ENCODE measurements around the gene PPP6R3.

PPP6R3 gene

DNA sequence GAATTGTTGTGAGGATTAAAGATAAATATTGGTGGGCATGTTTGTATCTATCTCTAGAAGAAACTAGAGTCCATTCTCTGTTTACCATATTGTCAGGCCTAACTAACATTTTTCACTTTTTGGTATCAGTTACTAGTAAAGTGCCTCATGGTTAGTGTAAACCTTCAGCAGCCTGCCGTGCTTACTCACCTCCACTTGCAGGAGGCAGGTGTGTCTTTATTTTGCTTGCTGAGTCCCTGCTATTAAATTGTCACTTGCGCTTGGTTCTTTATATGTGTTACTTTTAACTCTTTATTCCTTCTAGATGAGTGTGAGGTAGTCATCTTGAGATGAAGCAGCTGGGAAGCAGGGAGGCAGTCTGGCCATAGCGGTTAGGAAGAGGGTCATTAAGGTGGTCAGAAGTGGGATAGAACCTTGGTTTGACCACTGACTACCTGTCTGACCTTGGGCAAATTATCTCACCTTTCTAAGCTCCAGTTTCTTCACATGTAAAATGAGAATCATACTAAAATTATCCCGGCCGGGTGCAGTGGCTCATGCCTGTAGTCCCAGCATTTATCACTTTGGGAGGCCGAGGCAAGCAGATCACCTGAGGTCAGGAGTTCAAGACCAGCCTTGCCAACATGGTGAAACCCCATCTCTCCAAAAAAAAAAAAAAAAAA is 21.2 kb downstream of the PPP6R3 start:
- in situ Hi-C loops (cut with MboI; ENCODE audit: low sequenced_read_pairs) = no loop called here

DNA sequence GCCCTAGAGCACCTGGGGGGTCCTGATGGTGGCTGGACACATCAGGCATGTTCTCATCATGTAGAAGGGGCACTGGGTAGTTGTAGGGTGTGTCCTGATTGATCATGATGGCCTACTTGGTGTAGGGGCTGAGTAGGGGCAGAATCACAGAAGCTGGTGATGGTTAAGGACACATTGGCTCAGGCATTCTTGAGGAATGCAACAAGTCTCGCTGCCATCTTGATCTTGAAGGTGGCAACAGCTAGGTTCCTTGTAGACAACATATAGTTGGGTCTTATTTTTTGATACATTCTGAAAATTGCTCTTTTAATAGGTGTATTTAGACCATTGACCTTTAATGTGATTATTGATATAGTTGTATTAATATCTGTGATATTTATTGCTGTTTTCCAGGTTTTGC is 28.1 kb downstream of the PPP6R3 start:
- in situ Hi-C loops (cut with MboI; ENCODE audit: low sequenced_read_pairs) = no loop called here

DNA sequence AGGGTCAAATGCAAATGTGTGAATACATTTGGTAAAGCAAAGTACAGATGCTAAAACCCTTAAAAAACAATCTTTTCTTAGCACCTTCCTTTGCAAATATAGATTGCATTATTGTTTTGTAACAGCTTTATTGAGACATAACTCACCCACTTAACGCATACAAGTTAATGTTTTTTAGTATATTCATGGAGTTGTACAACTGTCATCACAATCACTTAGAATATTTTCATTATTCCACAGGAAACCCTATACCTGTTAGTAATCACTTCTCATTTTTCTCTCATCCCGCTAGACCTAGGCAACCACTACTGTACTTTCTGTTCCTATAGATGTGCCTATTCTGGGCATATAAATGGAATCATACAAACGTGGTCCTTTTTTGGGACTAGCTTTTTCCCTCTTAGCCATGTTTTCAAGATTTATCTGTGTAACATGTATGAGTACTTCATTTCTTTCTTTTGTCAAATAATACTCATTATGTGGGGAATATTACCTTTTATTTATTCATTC is 34.7 kb downstream of the PPP6R3 start:
- in situ Hi-C loops (cut with MboI; ENCODE audit: low sequenced_read_pairs) = no loop called here

DNA sequence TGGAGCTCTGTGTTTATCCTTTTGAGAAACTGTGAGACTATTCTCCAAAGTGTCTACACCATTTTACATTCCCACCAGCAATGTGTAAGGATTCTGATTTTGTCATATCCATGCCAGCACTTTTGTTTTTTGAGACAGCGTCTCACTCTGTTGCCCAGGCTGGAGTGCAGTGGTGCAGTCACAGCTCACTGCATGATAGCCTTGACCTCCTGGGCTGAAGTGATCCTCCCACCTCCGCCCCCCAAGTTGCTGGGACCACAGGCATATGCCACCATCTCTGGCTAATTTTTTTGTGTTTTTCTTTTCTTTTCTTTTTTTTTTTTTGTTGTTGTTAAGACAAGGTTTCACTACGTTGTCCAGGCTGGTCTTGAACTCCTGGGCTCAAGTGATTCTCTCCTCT is 35.3 kb downstream of the PPP6R3 start:
- in situ Hi-C loops (cut with MboI; ENCODE audit: low sequenced_read_pairs) = no loop called here

DNA sequence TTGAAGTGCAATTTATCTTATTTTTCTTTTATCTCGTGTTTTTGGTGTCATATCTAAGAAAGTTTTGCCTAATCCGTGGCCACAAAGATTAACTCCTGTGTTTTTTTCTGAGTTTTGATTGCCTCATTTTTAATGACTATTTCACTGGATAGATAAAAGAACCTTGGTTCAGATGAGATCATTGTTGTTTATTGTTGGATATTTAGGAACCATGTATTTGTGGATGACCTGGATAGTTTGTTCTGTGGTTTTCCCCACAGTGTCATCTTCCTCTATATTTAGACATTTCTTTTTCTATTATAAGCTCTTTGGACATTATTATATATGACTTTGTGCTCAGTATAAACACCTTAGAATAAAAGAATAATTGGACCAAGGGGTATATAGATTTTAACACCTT is 37.2 kb downstream of the PPP6R3 start:
- in situ Hi-C loops (cut with MboI; ENCODE audit: low sequenced_read_pairs) = no loop called here

DNA sequence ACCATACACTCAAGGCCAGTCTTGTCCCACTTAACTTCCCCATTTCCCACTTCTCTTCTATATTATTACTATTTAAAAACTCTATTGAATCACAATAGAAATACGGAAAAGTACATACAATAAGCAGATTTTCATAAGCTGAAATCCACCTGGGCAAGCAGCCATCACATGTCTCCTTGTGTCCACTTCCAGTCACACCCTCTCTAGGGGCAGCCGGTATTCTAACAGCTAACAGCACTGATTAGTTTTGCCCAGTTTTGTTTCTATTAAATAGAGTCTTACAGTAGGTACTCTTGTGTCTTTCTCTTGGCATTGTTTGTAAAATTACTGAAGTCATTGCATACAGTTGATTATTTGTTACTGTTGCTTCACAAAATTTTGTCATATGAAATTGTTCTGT is 37.8 kb downstream of the PPP6R3 start:
- in situ Hi-C loops (cut with MboI; ENCODE audit: low sequenced_read_pairs) = no loop called here

DNA sequence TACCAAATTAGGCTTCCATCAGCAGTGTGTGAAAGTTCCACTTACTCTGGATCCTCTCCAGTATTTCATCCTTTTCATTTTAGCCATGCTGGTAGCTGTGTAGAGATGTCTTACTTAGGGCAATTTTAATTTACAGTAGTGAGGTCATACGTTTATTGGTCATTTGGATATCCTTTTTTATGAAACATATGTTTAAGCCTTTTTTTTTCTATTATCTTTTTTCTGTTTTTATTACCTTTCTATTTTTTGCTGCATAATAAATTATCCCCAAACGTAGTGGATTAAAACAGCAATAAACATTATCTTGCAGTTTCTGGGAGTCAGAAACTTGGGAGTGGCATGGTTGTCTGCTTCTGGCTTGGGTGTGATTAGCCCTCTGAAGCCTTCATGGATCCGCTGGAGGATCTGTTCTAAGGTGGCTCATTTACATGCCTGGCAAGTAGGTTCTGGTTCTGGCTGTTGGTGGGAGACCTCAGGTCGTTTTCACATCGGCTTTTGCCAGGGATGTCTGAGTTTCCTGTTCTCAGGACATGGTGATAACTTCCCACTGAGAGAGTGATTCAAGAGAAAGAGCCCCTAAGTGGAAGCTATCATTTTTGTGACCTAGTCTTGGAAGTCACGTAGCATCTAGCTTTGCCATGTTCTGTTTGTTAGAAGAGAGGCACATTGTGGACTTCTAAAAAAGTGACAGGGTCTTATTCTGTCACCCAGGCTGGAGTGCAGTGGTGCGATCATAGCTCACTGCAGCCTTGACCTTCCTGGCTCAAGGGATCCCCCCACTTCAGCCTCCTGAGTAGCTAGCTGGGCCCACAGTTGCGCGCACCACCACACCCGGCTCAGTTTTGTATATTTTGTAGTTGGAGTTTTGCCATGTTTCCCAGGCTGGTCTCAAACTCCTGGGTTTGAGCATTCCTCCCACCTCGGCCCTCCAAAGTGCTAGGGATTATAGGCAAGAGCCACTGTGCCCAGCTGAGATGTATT is 38.6 kb downstream of the PPP6R3 start:
- in situ Hi-C loops (cut with MboI; ENCODE audit: low sequenced_read_pairs) = no loop called here

DNA sequence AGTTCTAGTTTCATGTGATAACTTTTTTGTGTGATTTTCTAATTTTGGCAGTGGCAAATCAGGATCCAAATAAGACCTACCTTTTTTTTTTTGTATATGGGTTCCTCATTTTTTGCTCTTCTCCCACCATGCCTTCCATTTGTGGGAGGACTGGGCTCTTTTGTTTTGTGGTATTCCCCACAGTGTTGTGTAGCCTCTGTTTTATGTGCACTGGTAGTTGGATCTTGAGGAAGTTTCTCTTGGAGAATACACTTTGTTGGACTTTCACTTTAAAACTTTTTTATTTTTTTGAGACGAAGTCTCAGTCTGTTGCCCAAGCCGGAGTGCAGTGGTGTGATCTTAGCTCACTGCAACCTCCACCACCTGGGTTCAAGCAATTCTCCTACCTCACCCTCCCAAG is 39.7 kb downstream of the PPP6R3 start:
- in situ Hi-C loops (cut with MboI; ENCODE audit: low sequenced_read_pairs) = no loop called here

DNA sequence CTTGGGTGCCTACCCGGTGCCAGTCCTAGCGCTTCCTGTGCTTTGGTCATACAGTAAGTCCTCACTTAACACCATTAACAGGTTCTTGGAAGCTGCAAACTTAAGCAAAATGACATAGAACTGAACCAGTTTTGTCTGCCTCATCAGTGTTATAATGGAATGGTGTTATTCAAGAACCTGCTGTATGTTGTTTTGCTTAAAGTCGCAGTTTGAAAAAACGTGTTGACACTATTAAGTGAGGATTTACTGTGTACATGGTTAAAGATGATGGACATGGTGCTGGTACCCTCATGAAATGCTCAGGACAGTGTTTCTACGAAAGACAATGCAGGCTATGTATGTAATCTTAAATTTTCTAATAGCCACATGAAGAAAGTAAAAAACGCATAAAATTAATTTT is 41.3 kb downstream of the PPP6R3 start:
- in situ Hi-C loops (cut with MboI; ENCODE audit: low sequenced_read_pairs) = no loop called here

DNA sequence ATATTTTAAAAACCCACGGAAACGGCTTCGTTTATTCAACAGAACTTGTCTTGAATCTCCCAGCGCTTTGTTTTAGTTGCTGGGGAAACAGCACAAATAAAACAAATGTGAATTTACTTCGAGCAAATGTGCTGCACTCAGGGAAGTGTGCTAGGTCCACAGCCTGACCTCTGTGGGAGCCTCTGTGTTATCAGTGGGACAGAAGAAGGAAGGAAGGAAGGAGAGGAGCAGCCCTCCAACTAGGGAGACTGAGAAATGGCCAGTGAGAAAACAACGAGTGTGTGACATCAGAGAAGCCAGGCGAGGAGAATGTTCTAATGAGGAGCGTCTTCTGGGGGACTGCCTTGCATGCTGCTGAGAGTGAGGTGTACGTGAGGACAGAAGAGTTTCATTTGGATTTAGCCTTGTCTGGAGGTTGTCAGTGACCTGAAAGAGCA is 42.7 kb downstream of the PPP6R3 start:
- in situ Hi-C loops (cut with MboI; ENCODE audit: low sequenced_read_pairs) = no loop called here

DNA sequence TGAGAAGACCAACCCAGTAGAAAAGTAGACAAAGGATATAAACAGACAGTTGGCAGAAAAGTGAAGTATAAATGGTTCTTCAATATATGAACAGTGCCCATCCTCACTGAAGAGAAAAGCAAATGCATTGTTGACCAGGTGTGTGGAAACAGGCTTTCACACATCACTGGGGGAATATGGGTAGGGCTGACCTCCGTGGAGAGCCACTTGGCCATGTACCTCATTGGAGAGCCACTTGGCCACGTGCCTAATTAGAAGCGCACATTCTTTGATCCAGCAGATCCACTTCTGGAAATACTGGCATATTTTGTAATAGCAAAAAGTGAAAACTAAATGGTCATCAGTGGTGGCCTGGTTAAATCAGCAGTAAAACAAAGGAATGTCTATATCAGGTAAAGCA is 43.2 kb downstream of the PPP6R3 start:
- in situ Hi-C loops (cut with MboI; ENCODE audit: low sequenced_read_pairs) = no loop called here

DNA sequence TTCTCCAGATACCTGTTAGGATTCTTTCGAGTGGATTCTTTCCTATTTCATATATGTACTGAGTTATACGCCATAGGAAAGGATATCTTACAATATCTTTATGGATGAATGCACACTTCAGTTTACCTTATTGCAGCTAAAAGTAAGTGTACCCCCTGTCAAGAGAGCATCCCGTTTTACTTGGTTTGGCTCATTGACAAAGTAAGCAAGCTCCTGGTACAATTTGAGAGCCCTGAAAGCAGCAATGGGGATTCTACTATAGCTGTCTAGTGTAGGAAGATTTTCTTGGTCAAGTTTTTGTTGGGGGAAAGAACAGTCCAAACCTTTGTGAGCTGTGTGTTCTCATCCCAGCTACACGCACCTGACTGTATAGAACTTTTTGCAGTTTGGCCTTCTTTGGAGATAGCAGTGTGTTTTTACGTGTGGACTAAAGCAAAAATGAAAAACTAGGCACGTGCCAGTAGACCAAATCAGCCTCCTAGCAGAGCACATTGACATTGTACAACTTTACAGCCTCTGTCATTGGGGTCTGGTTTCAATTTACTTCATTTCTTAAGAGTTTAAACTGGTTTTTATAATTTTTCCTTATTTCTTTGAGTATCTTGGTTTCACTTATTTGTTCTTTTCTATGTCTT is 44.0 kb downstream of the PPP6R3 start:
- in situ Hi-C loops (cut with MboI; ENCODE audit: low sequenced_read_pairs) = no loop called here

DNA sequence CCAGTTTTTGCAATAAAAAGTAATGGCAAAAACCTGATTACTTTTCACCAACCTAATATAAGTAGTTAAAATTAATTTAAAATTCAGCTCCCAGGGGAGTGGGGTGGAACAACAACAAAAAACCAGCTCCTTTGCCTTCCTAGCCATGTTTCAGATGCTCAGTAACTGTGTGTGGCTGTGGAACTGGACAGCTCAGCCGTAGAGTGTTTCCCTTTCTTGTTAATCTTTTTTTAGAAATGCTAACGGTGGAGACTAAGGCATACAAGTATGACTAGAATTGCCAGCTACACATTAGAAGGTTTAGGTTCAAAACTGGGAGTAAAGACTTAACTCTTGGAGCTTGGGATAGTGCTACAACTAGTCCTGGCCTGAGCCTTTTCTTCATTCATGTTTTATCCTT is 45.0 kb downstream of the PPP6R3 start:
- in situ Hi-C loops (cut with MboI; ENCODE audit: low sequenced_read_pairs) = no loop called here

DNA sequence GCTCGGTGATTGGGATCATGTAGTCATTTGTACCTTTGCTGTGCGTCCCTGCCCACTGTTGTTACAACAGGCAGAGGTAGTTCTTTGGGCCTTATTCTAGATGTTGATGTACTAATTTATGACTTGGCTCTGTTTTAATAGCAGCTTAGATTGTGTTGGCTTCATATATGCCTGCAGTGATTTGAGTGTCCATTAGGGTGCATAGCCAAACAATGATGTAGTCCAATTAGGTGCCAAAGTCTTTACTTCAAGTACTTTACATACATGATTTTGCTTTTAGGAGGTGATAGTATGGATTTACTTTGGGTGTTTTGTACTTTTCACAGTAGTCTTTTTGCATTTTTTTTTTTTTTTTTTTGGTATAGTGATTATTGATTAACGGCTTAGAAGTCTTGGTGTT is 46.4 kb downstream of the PPP6R3 start:
- in situ Hi-C loops (cut with MboI; ENCODE audit: low sequenced_read_pairs) = no loop called here

DNA sequence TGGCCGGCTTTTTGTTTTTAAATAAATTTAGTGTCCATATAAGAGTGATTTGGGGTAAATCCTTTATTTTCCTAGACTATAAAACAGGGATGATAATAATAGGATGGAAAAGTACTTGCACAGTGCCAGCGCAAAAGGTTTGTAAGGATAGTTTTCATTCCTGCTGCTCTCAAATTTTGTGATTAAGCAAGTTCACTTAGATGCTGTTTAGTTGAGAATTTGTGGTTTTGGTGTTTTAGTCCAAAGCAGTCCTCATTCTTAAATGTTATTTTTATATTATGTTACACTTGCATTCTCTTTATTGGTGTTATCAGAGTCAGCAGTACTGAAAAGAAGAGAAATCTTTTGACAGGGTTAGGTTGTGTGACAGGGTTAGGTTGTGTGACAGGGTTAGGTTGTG is 47.9 kb downstream of the PPP6R3 start:
- in situ Hi-C loops (cut with MboI; ENCODE audit: low sequenced_read_pairs) = no loop called here

DNA sequence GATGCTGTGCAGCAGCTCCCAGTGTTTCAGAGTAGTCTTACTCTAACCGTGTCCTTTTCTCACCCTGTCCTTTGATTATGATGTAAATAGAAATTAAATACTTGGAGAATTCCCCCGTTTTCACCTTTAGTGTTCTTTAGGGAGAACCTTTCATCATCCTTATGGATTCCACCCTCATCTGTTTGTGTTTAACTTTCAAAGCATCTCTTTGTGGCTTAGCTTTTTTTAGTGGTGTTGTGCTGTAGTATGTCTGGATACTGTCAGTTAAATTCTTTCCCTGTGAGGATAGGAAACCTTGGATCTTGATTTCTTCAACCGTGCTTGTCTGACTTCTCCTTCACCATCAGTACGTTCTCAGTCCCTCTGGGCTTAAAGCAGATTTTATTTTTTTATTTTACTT is 48.5 kb downstream of the PPP6R3 start:
- in situ Hi-C loops (cut with MboI; ENCODE audit: low sequenced_read_pairs) = no loop called here

DNA sequence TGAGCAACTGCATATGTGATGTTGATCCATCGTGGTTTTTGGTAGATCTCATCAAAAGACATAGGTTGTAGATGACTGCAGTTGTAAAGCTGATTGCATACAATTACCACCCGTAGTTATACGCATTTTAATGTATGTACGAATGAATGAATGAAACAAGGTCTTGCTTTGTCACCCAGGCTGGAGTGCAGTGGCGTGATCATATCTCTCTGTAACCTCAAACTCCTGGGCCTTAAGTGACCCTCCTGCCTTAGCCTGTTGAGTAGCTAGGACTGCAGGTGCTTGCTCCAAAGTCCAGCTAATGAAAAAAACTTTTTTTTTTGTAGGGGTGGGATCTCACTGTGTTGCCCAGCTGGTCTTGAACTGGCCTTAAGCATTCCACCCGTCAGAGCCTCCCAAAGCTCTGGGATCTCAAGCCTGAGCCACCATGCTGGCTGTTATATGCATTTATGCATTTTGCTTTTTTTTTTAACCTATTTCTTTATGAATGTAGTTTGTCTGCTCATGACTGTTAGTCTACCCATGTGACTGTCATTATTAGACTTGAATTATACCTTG is 53.5 kb downstream of the PPP6R3 start:
- in situ Hi-C loops (cut with MboI; ENCODE audit: low sequenced_read_pairs) = no loop called here

DNA sequence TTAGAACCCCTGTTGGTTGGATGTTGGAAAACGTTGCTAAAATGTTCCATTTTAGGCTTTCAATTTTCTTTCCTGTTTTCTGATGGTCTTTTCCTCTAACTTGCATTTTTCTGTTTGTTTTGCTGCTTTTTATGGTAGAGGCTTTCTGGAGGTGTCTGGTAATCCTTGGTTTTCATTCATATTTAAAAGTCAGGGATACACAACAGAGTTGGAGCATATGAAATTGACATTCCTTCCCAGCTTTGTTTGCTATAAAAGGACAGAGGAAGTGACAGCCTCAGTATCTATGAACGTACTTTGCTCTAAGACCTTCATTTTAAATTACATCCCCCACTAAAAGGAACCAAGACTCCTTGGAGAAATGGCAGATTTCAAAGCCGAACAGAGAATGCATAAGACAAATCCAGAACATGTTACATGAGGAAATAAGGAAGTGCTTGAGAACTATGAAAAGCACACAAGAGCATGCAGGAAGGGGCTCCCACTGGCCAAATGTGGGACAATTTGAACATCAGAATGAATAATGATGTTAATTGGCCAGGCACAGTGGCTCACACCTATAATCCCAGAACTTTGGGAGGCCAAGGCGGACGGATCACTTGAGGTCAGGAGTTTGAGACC is 56.7 kb downstream of the PPP6R3 start:
- in situ Hi-C loops (cut with MboI; ENCODE audit: low sequenced_read_pairs) = no loop called here

DNA sequence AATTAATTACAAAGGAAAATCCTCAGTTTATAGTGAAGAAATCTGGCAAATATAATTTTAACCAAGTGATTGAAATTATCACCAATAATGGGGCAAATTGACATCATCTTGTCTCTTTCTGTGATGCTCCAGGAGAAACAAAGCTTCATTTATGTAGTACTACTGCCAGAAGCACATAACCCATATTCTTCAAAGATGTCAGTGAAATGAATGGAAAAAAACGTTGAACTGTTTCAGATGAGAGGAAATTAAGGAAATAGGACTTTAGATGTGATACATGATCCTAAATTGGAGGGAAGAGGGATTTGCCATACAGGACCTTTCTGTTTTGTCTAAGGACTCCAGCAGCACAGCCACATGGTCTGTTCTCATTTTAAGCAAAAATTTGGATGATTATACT is 57.6 kb downstream of the PPP6R3 start:
- in situ Hi-C loops (cut with MboI; ENCODE audit: low sequenced_read_pairs) = no loop called here

DNA sequence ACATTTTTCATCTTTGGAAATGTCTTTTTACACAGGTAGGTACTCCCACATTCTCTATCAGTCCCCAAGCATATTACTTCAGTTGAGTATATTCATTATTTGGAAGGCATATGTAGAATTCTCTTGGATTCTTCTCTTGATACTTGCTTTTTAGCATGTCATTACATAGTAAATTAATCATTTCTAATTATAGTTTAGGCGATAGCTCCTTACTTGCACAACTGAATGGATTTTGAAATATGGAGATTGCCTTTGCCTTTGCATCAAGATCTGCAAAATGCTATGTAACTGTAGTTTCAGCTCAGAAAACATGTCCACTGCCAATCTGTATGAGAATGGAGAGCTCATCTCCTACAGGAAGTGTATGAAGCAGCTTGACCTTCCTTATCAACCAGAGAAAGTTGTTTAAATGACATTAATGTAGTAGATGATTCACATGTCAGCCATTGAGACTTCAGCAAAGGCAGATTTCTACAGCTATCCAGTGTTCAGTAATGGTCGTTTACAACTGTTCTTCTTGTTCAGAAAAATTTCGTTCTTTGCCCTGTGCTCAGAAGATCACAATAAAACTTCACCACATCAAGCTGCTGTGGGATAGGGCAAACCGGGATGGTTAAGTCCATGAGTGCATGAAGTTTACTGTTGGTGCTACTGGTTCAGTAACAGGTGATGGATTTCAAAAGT is 61.6 kb downstream of the PPP6R3 start:
- in situ Hi-C loops (cut with MboI; ENCODE audit: low sequenced_read_pairs) = no loop called here

Data from HL-60/S4 treated with phorbol 12-myristate 13-acetate at 8.2 ng/mL for 4 days and 3 days (cell line).